Stimulated activated CD4-positive, alpha-beta T cell treated with anti-CD3 and anti-CD28 coated beads, Interleukin-2, amount 100 ng/mL, for 4 hours (primary cell): Measurements from ENCODE around the gene MRGPRF.

ENCODE experiments used
- DNase-seq: peaks from one replicate; pipeline ENCODE4 v3.0.0-alpha.2; 2020; ENCODE audit warnings: low read depth

Gene MRGPRF

GRCh38 chr11:68963779-68964178 lies 49.3 kb downstream of the MRGPRF start:
- no peak for DNase-seq

GRCh38 chr11:68962527-68963250 lies 50.4 kb downstream of the MRGPRF start:
- DNase-seq = no peak

- DNase-seq = no peak
These were observed 51.8 kb downstream of the MRGPRF start for GRCh38 chr11:68961245-68961644.

GRCh38 chr11:68960294-68961071 lies 52.6 kb downstream of the MRGPRF start:
- DNase-seq = no peak

- DNase-seq = no peak
These were observed 53.4 kb downstream of the MRGPRF start for GRCh38 chr11:68959465-68960293.

GRCh38 chr11:68958211-68958610 lies 54.8 kb downstream of the MRGPRF start:
- DNase-seq = no peak

- DNase-seq = no peak
These were observed 56.3 kb downstream of the MRGPRF start for GRCh38 chr11:68956547-68957254.

- DNase-seq = no peak
These were observed 56.9 kb downstream of the MRGPRF start for GRCh38 chr11:68956142-68956541.

- DNase-seq = no peak
These were observed 57.5 kb downstream of the MRGPRF start for GRCh38 chr11:68955607-68955958.

GRCh38 chr11:68954836-68955606 lies 58.0 kb downstream of the MRGPRF start:
- no peak for DNase-seq
